Colonic mucosa (tissue), 4 donors: Measurements from ENCODE around the gene SMARCD3. TPM values are rescaled to one million over a fixed set of nuclear protein-coding genes. Genes with fewer than 3 reads are reported as not detected.

Experiments
- DNase-seq: peaks from one replicate; pipeline ENCODE4 v3.0.0-alpha.2; 2020
- H3K27ac ChIP-seq: fragments of 200-600 bp; one replicate; pipeline ENCODE4 v1.8.0; 2021
- H3K27me3 ChIP-seq: fragments of 200-600 bp; one replicate; pipeline ENCODE4 v1.8.0; 2021
- H3K36me3 ChIP-seq: fragments of 200-600 bp; one replicate; pipeline ENCODE4 v1.8.0; 2021
- H3K4me1 ChIP-seq: fragments of 200-600 bp; one replicate; pipeline ENCODE4 v1.8.0; 2021; ENCODE audit warnings: mild to moderate bottlenecking
- H3K4me3 ChIP-seq: fragments of 200-600 bp; one replicate; pipeline ENCODE4 v1.8.0; 2021
- H3K9ac ChIP-seq, 2 donors: one replicate each; pipeline ENCODE4 v1.7.0; 2013; ENCODE audit warnings: control low read depth in 2 of 2, low read depth in 2 of 2, low read length in 2 of 2
- H3K9me3 ChIP-seq: fragments of 200-600 bp; one replicate; pipeline ENCODE4 v1.8.0; 2021
- CTCF ChIP-seq: fragments of 200-600 bp; IDR thresholded peaks from one replicate; pipeline ENCODE4 v1.8.0; 2022; ENCODE audit warnings: antibody characterized with exemption, mild to moderate bottlenecking
- intact Hi-C: fragments of 100-400 bp; cut with DNase I; formaldehyde crosslinking; loops from one replicate; pipeline ENCODE4 v1.14.1; 2022
- total RNA-seq, 2 donors: library from RNA; stranded (reverse); fragmentation: NEBNext Ultra II Directional in 1 of 2; extraction: Animal tissue kit (Norgen Biotek cat#: 25700) in 1 of 2; gene quantifications; one replicate each; pipeline ENCODE4 v1.2.1, GENCODE V29; 2021
- donor health status: healthy.
- donor health status: DM: no; HTN: no; CAD: no.
- donor health status: DM: no; HTN: no; CAD: no.

SMARCD3 gene
- total RNA-seq, 2 donors from 2014 or later, result 4.3 to 6.7 TPM

- H3K36me3 ChIP-seq, result peaks cover 14% of the 10 kb centered on the region
- peak; percentile 44 for DNase-seq
- H3K4me1 ChIP-seq, result no peaks in the 10 kb centered on the region
- H3K4me3 ChIP-seq, result no peak overlapping the region
- no peak for TF ChIP-seq CTCF
- intact Hi-C loops, result no loop called here
- H3K27me3 ChIP-seq, result no peaks in the 10 kb centered on the region
- no peak overlapping the region for H3K27ac ChIP-seq
- no peaks in the 10 kb centered on the region for H3K9me3 ChIP-seq
- no peak overlapping the region for H3K9ac ChIP-seq
Observed at GRCh38 chr7:151215396-151215795, 33.1 kb downstream of the SMARCD3 start.

GRCh38 chr7:151213826-151214225, 34.7 kb downstream of the SMARCD3 start:
- no peak for TF ChIP-seq CTCF
- Histone ChIP-seq H3K4me1 (no peaks in the 10 kb centered on the region), H3K9ac (no peak overlapping the region), H3K9me3 (no peaks in the 10 kb centered on the region), H3K27me3 (no peaks in the 10 kb centered on the region), H3K4me3 (no peak overlapping the region), H3K36me3 (peaks cover 14% of the 10 kb centered on the region), H3K27ac (no peak overlapping the region)
- intact Hi-C loops, result no loop called here
- DNase-seq, result no peak

GRCh38 chr7:151212626-151213025, 35.9 kb downstream of the SMARCD3 start:
- intact Hi-C loops, result no loop called here
- H3K36me3 ChIP-seq, result peaks cover 14% of the 10 kb centered on the region
- H3K27me3 ChIP-seq, result no peaks in the 10 kb centered on the region
- no peaks in the 10 kb centered on the region for H3K9me3 ChIP-seq
- no peak for DNase-seq
- no peak overlapping the region for H3K9ac ChIP-seq
- TF ChIP-seq CTCF, result no peak
- no peak overlapping the region for H3K27ac ChIP-seq
- H3K4me3 ChIP-seq, result no peak overlapping the region
- H3K4me1 ChIP-seq, result no peaks in the 10 kb centered on the region

GRCh38 chr7:151211155-151211772, 37.2 kb downstream of the SMARCD3 start:
- Histone ChIP-seq H3K4me1 (no peaks in the 10 kb centered on the region), H3K9me3 (no peaks in the 10 kb centered on the region), H3K27me3 (no peaks in the 10 kb centered on the region), H3K9ac (no peak overlapping the region), H3K4me3 (no peak overlapping the region), H3K36me3 (peaks cover 9% of the 10 kb centered on the region), H3K27ac (no peak overlapping the region)
- DNase-seq, result no peak
- no peak for TF ChIP-seq CTCF
- intact Hi-C loops, result no loop called here

GRCh38 chr7:151210087-151210854, 38.2 kb downstream of the SMARCD3 start, which contains the start of gene H2BK1:
Gene H2BK1 (minus strand): TSS chr7:151210488. CDS start chr7:151210318, 170 bp downstream.
- DNase-seq, result no peak
- H3K36me3 ChIP-seq, result peaks cover under 1% of the 10 kb centered on the region
- no peaks in the 10 kb centered on the region for H3K27me3 ChIP-seq
- intact Hi-C loops, result no loop called here
- TF ChIP-seq CTCF, result no peak
- H3K4me1 ChIP-seq, result no peaks in the 10 kb centered on the region
- H3K9me3 ChIP-seq, result no peaks in the 10 kb centered on the region
- no peak within 1 kb of the TSS for H3K27ac ChIP-seq
- no peak within 1 kb of the TSS for H3K4me3 ChIP-seq
- H3K9ac ChIP-seq, result no peak within 1 kb of the TSS
